K562 (cell line): ENCODE data around the gene IFT25. TPM values are rescaled to one million over a fixed set of nuclear protein-coding genes. Genes with fewer than 3 reads are reported as not detected.

Experiments
- ATAC-seq: fragments of 200-7000 bp; cut with Tn5 transposase; 3 replicates; pipeline ENCODE4 v1.9.1; 2020; ENCODE audit warnings: moderate library complexity
- BruUV-seq: library from RNA; stranded (reverse); fragments of 400-500 nt; replicated peaks from 2 replicates; lab custom pipeline; 2021; lab: Mats Ljungman, UMichigan
- CTCF ChIA-PET: fragments of 300-600 bp; formaldehyde crosslinking; extraction: SDS; loops from one replicate; lab custom pipeline; 2021; ENCODE audit warnings: low intra/inter-chr PET ratio; lab: Yijun Ruan, JAX
- POLR2A ChIA-PET: fragments of 300-600, 350-650 bp; sonication (Branson Sonifier 250); formaldehyde crosslinking; extraction: SDS; loops from one replicate; lab custom pipeline; 2021; ENCODE audit warnings: antibody characterized with exemption, inconsistent platforms; lab: Yijun Ruan, JAX
- DNase-seq, 4 experiments: peaks; one replicate each; pipeline versions ENCODE4 v3.0.0 to v3.0.0-alpha.2; 2011 to 2018; ENCODE audit warnings: low spot score in 3 of 4, mixed read lengths in 3 of 4; ENCODE audit errors: extremely low read depth in 1 of 4
- FAIRE-seq: peaks from 2 replicates; lab custom pipeline; 2011; peaks lifted over from hg19 to GRCh38; lab: Jason Lieb, UNC
- H2AFZ ChIP-seq: 2 replicates; pipeline ENCODE4 v1.6.0; 2011; ENCODE audit warnings: low read depth, low read length, control low read depth, inconsistent platforms
- H3K27ac ChIP-seq: fragments of 200-600 bp; 3 replicates; pipeline ENCODE4 v1.8.0; 2011; ENCODE audit warnings: low read depth, mild to moderate bottlenecking, control low read depth, inconsistent platforms, low read length, moderate library complexity, mixed read lengths; ENCODE audit errors: extremely low read depth
- H3K27me3 ChIP-seq, 2 experiments: fragments of 300-600 bp in 1 of 2; 2 replicates in 1 of 2; 3 replicates in 1 of 2; pipeline versions ENCODE4 v1.6.0 to v1.8.0; 2011; ENCODE audit warnings: inconsistent platforms in 2 of 2, low read length in 2 of 2, mild to moderate bottlenecking in 1 of 2, mixed read lengths in 1 of 2, moderate library complexity in 1 of 2; ENCODE audit not compliant: control insufficient read depth in 2 of 2, insufficient read depth in 2 of 2
- H3K36me3 ChIP-seq: fragments of 300-600 bp; 3 replicates; pipeline ENCODE4 v1.8.0; 2011; ENCODE audit warnings: mild to moderate bottlenecking, low read length, inconsistent platforms; ENCODE audit not compliant: control insufficient read depth, insufficient read depth
- H3K4me1 ChIP-seq, 2 experiments: fragments of 200-600 bp in 1 of 2; replicated peaks in 1 of 2; 2 replicates in 1 of 2; 3 replicates in 1 of 2; pipeline versions ENCODE4 v1.5.1 to v1.8.0; 2011; ENCODE audit warnings: inconsistent platforms in 2 of 2, low read length in 2 of 2, mild to moderate bottlenecking in 1 of 2, mixed read lengths in 1 of 2, moderate library complexity in 1 of 2; ENCODE audit not compliant: control insufficient read depth in 2 of 2, insufficient read depth in 2 of 2
- H3K4me2 ChIP-seq: 2 replicates; pipeline ENCODE4 v1.6.1; 2011; ENCODE audit warnings: low read length, control low read depth, inconsistent platforms, mixed read lengths; ENCODE audit not compliant: insufficient read depth
- H3K4me3 ChIP-seq: fragments of 200-600 bp; sonication (generic), shearing (Covaris generic); 2 replicates; pipeline ENCODE4 v1.5.1; 2016; ENCODE audit warnings: control low read depth, inconsistent platforms
- H3K79me2 ChIP-seq: fragments of 200-600 bp; 3 replicates; pipeline ENCODE4 v1.8.0; 2011; ENCODE audit warnings: low read length, inconsistent platforms; ENCODE audit not compliant: control insufficient read depth, insufficient read depth
- H3K9ac ChIP-seq, 2 experiments: 2 replicates each; pipeline versions ENCODE4 v1.6.0 to v1.6.1; 2011; ENCODE audit warnings: low read depth in 2 of 2, low read length in 2 of 2, control low read depth in 1 of 2, inconsistent platforms in 1 of 2, mild to moderate bottlenecking in 1 of 2, mixed read lengths in 1 of 2; ENCODE audit not compliant: insufficient read depth in 1 of 2
- H3K9me1 ChIP-seq: one replicate; pipeline ENCODE4 v1.6.0; 2011; ENCODE audit warnings: inconsistent platforms, mild to moderate bottlenecking, low read length, moderate library complexity; ENCODE audit not compliant: control insufficient read depth, insufficient read depth
- H3K9me3 ChIP-seq: replicated peaks from 2 replicates; pipeline ENCODE4 v1.5.1; 2011; ENCODE audit warnings: low read depth, low read length, inconsistent platforms; ENCODE audit not compliant: control insufficient read depth, insufficient read depth
- H4K20me1 ChIP-seq: replicated peaks from 2 replicates; pipeline ENCODE4 v1.6.1; 2011; ENCODE audit warnings: low read length, inconsistent platforms, mixed read lengths; ENCODE audit not compliant: control insufficient read depth, insufficient read depth
- BACH1 ChIP-seq: fragments of 200-800 bp; sonication (Bioruptor generic); IDR thresholded peaks from 2 replicates; pipeline ENCODE4 v1.6.1; 2016; ENCODE audit warnings: missing genetic modification characterization, missing compliant biosample characterization
- CEBPG ChIP-seq, 3 experiments: fragments of 200-800 bp in 1 of 3; sonication (Bioruptor generic) in 1 of 3; sonication (generic) in 1 of 3; formaldehyde crosslinking in 1 of 3; IDR thresholded peaks in 2 of 3; conservative IDR thresholded peaks in 1 of 3; 2 replicates each; pipeline versions ENCODE4 v1.6.1 to v1.8.0; 2016 to 2022; ENCODE audit warnings: missing compliant biosample characterization in 2 of 3, missing genetic modification characterization in 2 of 3, mild to moderate bottlenecking in 1 of 3, missing genetic modification reagents in 1 of 3
- DDX20 ChIP-seq: fragments of 450-650 bp; IDR thresholded peaks from 2 replicates; pipeline ENCODE4 v1.6.1; 2016; ENCODE audit warnings: missing genetic modification characterization, low read depth, mild to moderate bottlenecking, missing compliant biosample characterization, moderate library complexity
- IRF1 ChIP-seq: sonication (generic); formaldehyde crosslinking; IDR thresholded peaks from 2 replicates; pipeline ENCODE4 v1.8.0; 2022; ENCODE audit warnings: missing genetic modification reagents, mild to moderate bottlenecking, borderline replicate concordance
- NCOR1 ChIP-seq: fragments of 450-650 bp; IDR thresholded peaks from 2 replicates; pipeline ENCODE4 v1.6.1; 2016; ENCODE audit warnings: mild to moderate bottlenecking, moderate library complexity
- RUNX1 ChIP-seq: sonication (generic); IDR thresholded peaks from 2 replicates; pipeline ENCODE4 v1.6.1; 2016; ENCODE audit warnings: antibody characterized with exemption, low read depth
- TCF3 ChIP-seq: sonication (generic); formaldehyde crosslinking; IDR thresholded peaks from 2 replicates; pipeline ENCODE4 v1.4.0; 2020; ENCODE audit warnings: mild to moderate bottlenecking, missing genetic modification reagents
- ZNF165 ChIP-seq: fragments of 250-450 bp; sonication (Bioruptor Pico); IDR thresholded peaks from 2 replicates; pipeline ENCODE4 v1.4.0; 2020; ENCODE audit warnings: borderline replicate concordance
- ZNF280B ChIP-seq: fragments of 250-450 bp; sonication (Bioruptor Pico); IDR thresholded peaks from 2 replicates; pipeline ENCODE4 v1.5.1; 2021; ENCODE audit warnings: mild to moderate bottlenecking
- ZNF57 ChIP-seq: fragments of 450-650 bp; formaldehyde crosslinking; IDR thresholded peaks from 2 replicates; pipeline ENCODE4 v1.4.0; 2020; ENCODE audit warnings: mild to moderate bottlenecking, moderate library complexity
- WGBS: fragments of 100-300 bp; shearing (Covaris generic); methylation state at CpG from one replicate; pipeline ENCODE4 v1.1.6; 2016; ENCODE audit warnings: low coverage, mixed read lengths; ENCODE audit not compliant: insufficient coverage; ENCODE audit errors: missing lambda C conversion rate; 5-methylcytosine and 5-hydroxymethylcytosine counted together
- in situ Hi-C: fragments of 300-500 bp; cut with MboI; formaldehyde crosslinking; loops from 4 replicates; pipeline ENCODE4 v1.15.0; 2018; ENCODE audit warnings: inconsistent platforms, mixed read lengths
- intact Hi-C: fragments of 100-400 bp; cut with micrococcal nuclease; formaldehyde crosslinking; loops from 2 replicates; pipeline ENCODE4 v1.14.2; 2022
- polyA plus RNA-seq, 8 experiments: library from polyadenylated mRNA; depleted of rRNA in 4 of 8; stranded (reverse) in 5 of 8; unstranded in 3 of 8; fragments of >200 nt; fragmentation: Nextera tagmentation in 2 of 8; fragmentation: Illumina TruSeq in 1 of 8; extraction: Ambion mirVana in 2 of 8; extraction: Trizol in 1 of 8; gene quantifications; 2 replicates each; pipeline versions ENCODE4 v1.2.1 to v1.2.3, GENCODE V29; 2011 to 2014; ENCODE audit warnings: inconsistent platforms in 1 of 8, missing spikeins in 1 of 8
- total RNA-seq, 7 experiments: library from RNA; depleted of rRNA in 6 of 7; stranded (reverse); fragments of >200 nt in 6 of 7; fragmentation: Illumina TruSeq in 2 of 7; extraction: Trizol in 2 of 7; gene quantifications; 2 replicates each; pipeline versions ENCODE4 v1.2.1 to v1.2.3, GENCODE V29; 2011 to 2021; ENCODE audit warnings: low replicate concordance in 1 of 7

IFT25 gene
- total and polyA plus RNA-seq, 9 of the 15 experiments (the other 6 are each of a cell fraction or from before 2014, with no cell fraction given) = 93.6 to 209 (median 167) TPM

- peaks cover 18% of the 10 kb centered on the region for H3K79me2 ChIP-seq
- no peak for TF ChIP-seq TCF3 (CRISPR knock-in tag)
- TF ChIP-seq IRF1 = no peak
- TF ChIP-seq RUNX1 = no peak
- no peak for TF ChIP-seq ZNF280B (CRISPR knock-in tag)
- TF ChIP-seq DDX20 (tag) = no peak
- no peak for TF ChIP-seq BACH1
- no peak for TF ChIP-seq ZNF57 (CRISPR knock-in tag)
- no peak for TF ChIP-seq NCOR1
- no peak for TF ChIP-seq CEBPG (CRISPR knock-in tag; IDR thresholded peaks at IDR 0.05)
- TF ChIP-seq CEBPG (tag; conservative IDR thresholded peaks at IDR 0.05 in 1 of 2, IDR thresholded peaks at IDR 0.05 in 1 of 2) = no peak
- TF ChIP-seq ZNF165 (CRISPR knock-in tag) = no peak
- POLR2A ChIA-PET = interaction anchor here (0.7 to 1.0 kb wide), 2 partner anchors 13 to 61 kb away, joined by 3 read pairs; no protein-coding TSS in a partner anchor
Observed at GRCh38 chr1:53954128-53954527, 8.6 kb upstream of the IFT25 start.

More at GRCh38 chr1:53954128-53954527, 8.6 kb upstream of the IFT25 start:
- H2AFZ ChIP-seq = no peak overlapping the region
- peaks cover 7% of the 10 kb centered on the region; the same call in 1 of the 2 replicates for H4K20me1 ChIP-seq
- BruUV-seq = no TSS peak
- H3K27ac ChIP-seq = no peak overlapping the region
- H3K9me3 ChIP-seq = no peaks in the 10 kb centered on the region
- FAIRE-seq (no peak), ATAC-seq (no peak), DNase-seq (peak in 1 of 4 experiments; percentile 6)
- WGBS = 55% methylated on average over 2 of the region's 2 CpGs
- no peak overlapping the region for H3K9ac ChIP-seq
- in situ Hi-C loops = no loop called here
- H3K36me3 ChIP-seq = peaks cover 79% of the 10 kb centered on the region
- intact Hi-C loops = loop anchor here (10.0 kb wide), 1 partner anchor 189 kb away; no protein-coding TSS in a partner anchor
- CTCF ChIA-PET = no interaction called here
- no peak overlapping the region for H3K4me2 ChIP-seq
- peaks cover 0 to 16% of the 10 kb centered on the region in 2 experiments; a peak in 3 of 5 replicates for H3K4me1 ChIP-seq
- H3K27me3 ChIP-seq = no peaks in the 10 kb centered on the region
- H3K4me3 ChIP-seq = no peak overlapping the region
- no peaks in the 10 kb centered on the region for H3K9me1 ChIP-seq
